Activated CD4-positive, alpha-beta T cell treated with anti-CD3 and anti-CD28 coated beads, Interleukin-2, amount 50 U/mL, for 4 hours (primary cell): ENCODE data around the gene HSPB6.

ENCODE experiments used
- DNase-seq, 2 experiments: peaks; one replicate each; pipeline ENCODE4 v3.0.0-alpha.2; 2020

The HSPB6 gene

GRCh38 chr19:35764432-35765315, 7.8 kb upstream of the HSPB6 start:
- DNase-seq: no peak

- no peak for DNase-seq
These were observed 4.0 kb upstream of the HSPB6 start for GRCh38 chr19:35760711-35761349.

- DNase-seq: no peak
These were observed 2.9 kb upstream of the HSPB6 start for GRCh38 chr19:35759697-35760096.

- peak; percentile 96 for DNase-seq
These were observed 1.1 kb upstream of the HSPB6 start, which contains the start of gene PROSER3 for GRCh38 chr19:35757749-35758608. Gene PROSER3, plus strand, starts transcription at chr19:35758176. Its CDS starts 40 bp downstream, at chr19:35758216.

- no peak for DNase-seq
These were observed 461 bp upstream of the HSPB6 start for GRCh38 chr19:35757231-35757748.

- peak; percentile 49 to 58 for DNase-seq
These were observed 1.1 kb downstream of the HSPB6 start for GRCh38 chr19:35755550-35756376.

- no peak for DNase-seq
These were observed 1.7 kb downstream of the HSPB6 start for GRCh38 chr19:35755131-35755549.

GRCh38 chr19:35754370-35755130, 2.3 kb downstream of the HSPB6 start:
- DNase-seq: no peak

GRCh38 chr19:35753634-35754369, 3.0 kb downstream of the HSPB6 start:
- DNase-seq: no peak

- DNase-seq: no peak
These were observed 4.0 kb downstream of the HSPB6 start for GRCh38 chr19:35752746-35753350.

GRCh38 chr19:35751839-35752745, 4.7 kb downstream of the HSPB6 start:
- no peak for DNase-seq

GRCh38 chr19:35750167-35750566, 6.7 kb downstream of the HSPB6 start:
- no peak for DNase-seq

GRCh38 chr19:35748106-35749020, 8.5 kb downstream of the HSPB6 start, which contains the start of gene LIN37:
Gene LIN37, plus strand, starts transcription at chr19:35748576. Its CDS starts 149 bp downstream, at chr19:35748725.
- DNase-seq: peak; percentile 98

GRCh38 chr19:35746531-35746930, 10.3 kb downstream of the HSPB6 start:
- DNase-seq: no peak

GRCh38 chr19:35746087-35746462, 10.8 kb downstream of the HSPB6 start:
- DNase-seq: no peak

GRCh38 chr19:35745328-35746086, 11.3 kb downstream of the HSPB6 start, which contains the start of the genes PSENEN and U2AF1L4:
Gene PSENEN, plus strand, starts transcription at chr19:35745651. Its CDS starts 280 bp downstream, at chr19:35745931.
Gene U2AF1L4, minus strand, starts transcription at chr19:35745418. Its CDS starts 27 bp downstream, at chr19:35745391.
- DNase-seq: peak; percentile 92 to 94
